Cardiac septum (tissue), 1 donor: ENCODE measurements around the gene ZNF479. TPM values are rescaled to one million over a fixed set of nuclear protein-coding genes. Genes with fewer than 3 reads are reported as not detected.
A peak's percentile ranks its signal among the peaks of the same experiment; 100 is the strongest.
"Not testable (repeated sequence)": the region's sequence is repeated elsewhere in the genome, so short reads cannot be mapped to it uniquely, and the experiment has no call there.

ENCODE experiments used
- DNase-seq: peaks from one replicate; pipeline ENCODE4 v3.0.0-alpha.2; 2020; ENCODE audit warnings: low spot score
- intact Hi-C: fragments of 100-400 bp; cut with DNase I; formaldehyde crosslinking; loops from one replicate; pipeline ENCODE4 v1.14.0; 2022
- long read RNA-seq: library from polyadenylated mRNA; unstranded; transcript quantifications from one replicate; pipeline ENCODE4 v2.0.0, GENCODE V29; 2021
- total RNA-seq: library from RNA; stranded (reverse); fragmentation: NEBNext Ultra II Directional; extraction: Animal tissue kit (Norgen Biotek cat#: 25700); gene quantifications from one replicate; pipeline ENCODE4 v1.2.1, GENCODE V29; 2021
- donor health status: DM: no; HTN: no; CAD: no.

Gene ZNF479
- total RNA-seq = not detected
- long read RNA-seq = 0 reads

DNA sequence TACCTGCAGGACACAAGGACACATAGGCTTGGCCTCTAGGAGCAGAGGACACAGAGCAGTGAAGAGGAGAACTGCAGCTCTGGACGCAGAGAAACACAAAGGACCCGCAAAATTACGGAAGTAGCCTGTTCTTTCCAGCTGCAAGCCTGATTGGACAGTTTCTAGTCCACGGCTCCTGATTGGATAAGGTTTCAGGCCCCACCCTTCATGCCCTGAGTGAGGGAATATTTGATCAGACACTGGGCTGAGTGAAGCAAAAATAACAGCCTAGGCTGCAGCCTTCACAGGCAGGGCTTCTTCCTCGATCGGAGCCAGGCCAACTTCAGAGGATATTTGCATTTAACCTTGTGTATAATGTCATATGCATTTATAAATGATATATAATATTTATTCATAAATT lies at the start of gene ZNF479:
TSS of gene ZNF479 (minus strand) at position 101 of the 400 bp plus-strand sequence. CDS start 112 bp downstream, outside the sequence.
- intact Hi-C loops, DNase-seq: not testable (repeated sequence)

DNA sequence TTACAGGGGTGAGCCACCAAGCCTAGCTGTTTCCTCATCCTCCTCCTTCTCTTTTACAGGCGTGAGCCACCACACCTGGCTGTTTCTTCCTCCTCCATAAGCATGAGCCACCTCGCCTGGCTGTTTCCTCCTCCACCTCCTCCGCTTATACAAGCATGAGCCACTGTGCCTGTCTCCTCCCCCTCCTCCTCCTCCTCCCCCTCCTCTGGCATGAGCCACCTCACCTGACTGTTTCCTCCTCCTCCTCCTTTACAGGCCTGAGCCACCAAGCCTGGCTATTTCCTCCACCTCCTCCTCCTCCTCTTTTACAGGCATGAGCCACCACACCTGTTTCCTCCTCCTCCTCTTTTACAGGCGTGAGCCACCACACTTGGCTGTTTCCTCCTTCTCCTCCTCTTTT lies 49.8 kb upstream of the ZNF479 start:
- intact Hi-C loops = no loop called here
- DNase-seq = peak; percentile 49

DNA sequence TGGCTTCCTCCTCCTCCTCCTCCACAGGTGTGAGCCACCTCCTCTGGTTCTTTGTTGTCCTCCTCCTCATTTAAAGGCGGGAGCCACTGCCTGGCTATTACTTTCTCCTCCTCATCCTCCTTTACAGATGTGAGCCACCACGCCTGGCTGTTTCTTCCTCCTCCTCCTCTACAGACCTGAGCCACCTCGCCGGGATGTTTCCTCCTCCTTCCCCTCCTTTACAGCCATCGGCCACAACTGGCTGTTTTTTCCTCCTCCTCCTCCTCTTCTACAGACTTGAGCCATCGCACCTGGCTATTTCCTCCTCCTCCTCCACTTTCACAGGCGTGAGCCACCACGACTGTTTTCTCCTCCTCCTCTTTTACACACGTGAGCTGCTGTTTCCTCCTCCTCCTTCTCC lies 49.0 kb upstream of the ZNF479 start:
- peak; percentile 36 for DNase-seq
- intact Hi-C loops = no loop called here

DNA sequence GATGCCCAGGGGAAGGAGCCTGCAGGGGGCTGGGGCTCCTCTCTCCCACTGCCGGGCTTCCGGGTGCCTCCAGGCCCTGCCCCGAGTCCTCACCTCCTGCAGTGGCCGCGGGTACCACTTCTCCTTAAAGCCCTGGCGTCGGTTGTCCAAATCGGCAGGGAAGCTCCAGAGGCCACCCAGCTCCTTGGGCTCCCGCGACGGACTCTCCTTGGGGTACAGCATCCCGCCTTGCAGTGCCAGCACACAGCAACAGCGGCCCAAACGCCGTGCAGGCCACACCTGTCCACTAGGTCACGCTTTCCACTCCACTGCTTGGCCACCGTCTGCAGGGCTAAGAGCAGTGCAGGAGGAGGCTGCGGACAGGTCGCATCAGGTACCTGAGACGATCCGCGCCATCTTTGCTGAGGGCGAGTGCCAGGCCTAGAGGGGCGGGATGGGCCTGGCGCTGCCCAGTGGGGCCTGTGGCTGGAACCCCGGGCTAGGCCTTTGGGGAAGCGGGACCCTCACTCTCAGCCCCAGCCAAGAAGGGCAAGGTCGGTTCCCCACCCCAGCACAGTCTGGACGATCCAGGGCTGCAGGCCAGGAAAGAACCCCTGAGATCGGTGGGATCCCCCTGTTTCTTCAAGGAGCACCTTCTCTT lies 47.7 kb upstream of the ZNF479 start:
- intact Hi-C loops = no loop called here
- DNase-seq = peak; percentile 72

DNA sequence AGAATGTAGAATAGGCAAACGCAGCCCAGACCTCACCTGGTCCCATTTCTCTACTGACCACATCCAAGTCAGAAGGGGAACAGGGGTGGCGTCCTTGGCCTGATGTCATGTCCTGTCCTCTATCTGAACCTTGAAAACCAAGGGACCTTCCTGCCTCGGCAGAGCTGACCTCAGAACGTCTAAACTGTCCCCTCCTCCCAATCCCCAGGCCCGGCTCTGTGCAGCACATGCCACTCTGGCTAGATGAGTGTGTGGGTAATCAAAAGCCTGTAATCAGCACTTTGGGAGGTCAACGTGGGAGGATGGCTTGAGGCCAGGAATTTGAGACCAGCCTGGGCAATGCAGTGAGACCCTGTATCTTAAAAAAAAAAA lies 46.5 kb upstream of the ZNF479 start:
- intact Hi-C loops = no loop called here
- peak; percentile 29 for DNase-seq

DNA sequence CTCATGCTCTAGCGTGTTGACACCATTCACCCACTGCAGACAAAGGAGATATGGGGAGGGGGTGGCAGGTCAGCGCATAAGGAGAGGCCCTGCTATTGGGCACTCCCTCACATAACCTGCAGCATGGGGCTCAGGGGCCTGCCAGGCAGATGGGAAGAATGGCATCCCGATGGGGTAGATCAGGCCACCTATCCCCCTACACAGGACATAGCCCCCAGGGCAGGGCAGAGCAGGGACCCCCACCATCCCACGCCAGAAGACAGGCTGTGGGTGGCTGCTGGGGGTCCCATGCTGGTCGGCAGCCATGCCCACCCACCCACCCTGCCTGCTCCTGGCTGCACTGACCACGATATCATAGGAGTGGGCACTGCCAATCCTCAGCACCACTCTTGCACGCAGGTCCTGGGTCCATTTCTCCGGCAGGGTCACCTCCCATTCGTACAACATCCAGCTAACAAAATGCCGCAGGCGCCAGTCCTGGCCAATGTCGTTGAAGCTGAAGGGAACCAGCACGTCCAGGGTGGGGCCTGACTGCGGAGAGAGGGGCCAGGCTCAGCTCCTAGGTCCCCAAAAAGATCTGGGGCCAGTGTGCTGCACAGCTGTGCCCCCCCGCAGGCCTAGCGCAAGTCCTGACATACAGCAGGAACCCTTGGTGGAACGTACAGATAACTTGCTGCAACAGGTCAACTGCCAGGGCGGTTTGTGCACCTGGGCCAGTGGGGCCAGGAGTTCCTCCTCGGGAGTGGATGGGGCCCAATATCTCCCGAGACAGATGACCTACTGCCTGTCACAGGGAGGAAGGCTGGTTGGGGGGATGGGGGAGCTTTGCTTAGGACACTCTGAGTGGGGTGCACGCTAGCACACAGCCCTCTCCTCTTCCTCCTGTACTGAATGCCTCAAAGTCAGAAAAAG lies 45.9 kb upstream of the ZNF479 start:
- intact Hi-C loops = no loop called here

DNA sequence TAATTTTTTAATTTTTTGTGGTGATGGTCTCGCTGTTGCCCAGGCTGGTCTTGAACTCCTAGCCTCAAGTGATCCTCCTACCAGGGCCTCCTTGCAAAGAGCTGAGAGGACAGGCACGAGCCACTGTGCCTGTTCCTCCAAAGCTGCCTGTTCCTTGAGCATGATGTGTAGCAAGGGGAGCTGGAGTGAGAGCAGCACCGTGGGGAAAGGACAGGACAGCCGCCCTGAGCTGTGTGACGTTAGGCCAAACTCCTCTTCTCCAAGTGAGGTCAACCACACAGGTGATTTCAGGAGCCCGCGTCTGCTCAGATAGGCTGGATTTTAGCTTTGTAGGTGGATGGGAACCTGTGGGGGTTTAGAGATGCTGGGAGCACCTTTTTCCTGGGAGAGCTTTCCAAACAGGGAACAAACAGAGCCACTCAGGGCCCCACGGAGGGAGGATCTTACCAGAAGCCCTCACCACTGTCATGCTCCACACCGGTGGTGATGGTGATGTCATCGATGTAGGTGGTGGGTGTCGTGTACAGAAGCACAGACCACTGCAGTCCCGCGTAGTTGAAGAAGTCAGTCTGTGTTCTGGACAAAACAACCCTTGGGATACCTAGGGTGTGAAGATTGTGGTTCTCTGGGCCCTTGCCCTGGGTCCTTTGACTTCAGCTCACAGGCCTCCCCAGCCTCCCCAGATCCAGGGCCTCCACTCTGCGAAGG lies 44.8 kb upstream of the ZNF479 start:
- intact Hi-C loops = no loop called here
- no peak for DNase-seq

More for the DNA sequence above, 45.9 kb upstream of the ZNF479 start:
- peak; percentile 61 for DNase-seq

DNA sequence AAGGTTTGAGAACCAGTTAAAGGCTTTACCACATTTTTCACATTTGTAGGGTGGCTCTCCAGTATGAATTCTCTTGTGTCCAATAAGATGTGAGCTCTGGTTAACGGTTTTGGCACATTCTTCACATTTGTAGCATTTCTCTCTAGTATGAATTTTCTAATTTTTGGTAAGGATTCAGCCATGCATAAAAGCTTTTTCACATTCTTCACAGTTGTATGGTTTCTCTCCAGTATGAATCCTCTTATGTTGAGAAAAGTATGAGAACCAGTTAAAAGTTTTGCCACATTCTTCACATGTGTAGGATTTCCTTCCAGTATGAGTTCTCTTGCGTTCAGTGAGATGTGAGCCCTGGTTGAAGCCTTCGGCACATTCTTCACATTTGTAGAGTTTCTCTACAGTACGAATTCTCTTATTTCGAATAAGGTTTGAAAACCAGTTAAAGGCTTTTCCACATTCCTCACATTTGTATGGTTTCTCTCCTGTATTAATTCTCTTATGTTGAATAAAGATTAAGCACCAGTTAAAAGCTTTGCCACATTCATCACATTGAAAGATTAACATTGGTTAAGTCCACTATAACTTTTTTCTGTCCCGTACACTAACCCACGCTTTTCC lies 33.2 kb upstream of the ZNF479 start:
- intact Hi-C loops = no loop called here

DNA sequence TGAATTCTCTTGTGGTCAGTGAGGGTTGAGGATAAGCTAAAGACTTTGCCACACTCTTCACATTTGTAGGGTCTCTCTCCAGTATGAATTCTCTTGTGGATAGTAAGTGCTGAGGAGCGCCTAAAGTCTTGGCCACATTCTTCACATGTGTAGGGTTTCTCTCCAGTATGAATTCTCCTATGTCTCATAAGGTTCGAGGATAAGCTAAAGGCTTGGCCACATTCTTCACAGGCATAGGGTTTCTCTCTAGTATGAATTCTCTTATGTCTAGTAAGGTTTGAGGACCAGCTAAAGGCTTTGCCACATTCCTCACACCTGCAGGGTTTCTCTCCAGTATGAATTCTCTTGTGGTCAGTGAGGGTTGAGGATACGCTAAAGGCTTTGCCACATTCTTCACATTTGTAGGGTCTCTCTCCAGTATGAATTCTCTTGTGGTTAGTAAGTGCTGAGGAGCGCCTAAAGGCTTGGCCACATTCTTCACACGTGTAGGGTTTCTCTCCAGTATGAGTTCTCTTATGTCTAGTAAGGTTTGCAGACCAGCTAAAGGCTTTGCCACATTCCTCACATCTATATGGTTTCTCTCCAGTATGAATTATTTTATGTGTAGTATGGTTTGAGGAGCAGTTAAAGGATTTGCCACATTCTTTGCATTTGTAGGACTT lies 12.0 kb downstream of the ZNF479 start:
- DNase-seq, intact Hi-C loops: not testable (repeated sequence)

More for the DNA sequence above, 33.2 kb upstream of the ZNF479 start:
- DNase-seq = no peak
